ENCODE results near the gene NCSTN. TPM values are rescaled to one million over a fixed set of nuclear protein-coding genes. Genes with fewer than 3 reads are reported as not detected.

The NCSTN gene
- polyA plus RNA-seq, 1 donor (not counting 4 experiments of a cell fraction or from before 2014, with no cell fraction given), result 111 TPM

- no peak overlapping the region for H3K4me2 ChIP-seq (ENCODE audit: control insufficient read depth, extremely low read depth, insufficient read depth, low read depth, low read length)
- no peaks in the 10 kb centered on the region for H3K27me3 ChIP-seq (ENCODE audit: control insufficient read depth, extremely low read depth, insufficient read depth, low read length)
- DNase-seq (ENCODE audit: low read depth, low spot score) (no peak), FAIRE-seq (no peak)
- TF ChIP-seq EZH2 (IDR thresholded peaks at IDR 0.05; ENCODE audit: low read length), result no peak
- TF ChIP-seq, protein P1, sequence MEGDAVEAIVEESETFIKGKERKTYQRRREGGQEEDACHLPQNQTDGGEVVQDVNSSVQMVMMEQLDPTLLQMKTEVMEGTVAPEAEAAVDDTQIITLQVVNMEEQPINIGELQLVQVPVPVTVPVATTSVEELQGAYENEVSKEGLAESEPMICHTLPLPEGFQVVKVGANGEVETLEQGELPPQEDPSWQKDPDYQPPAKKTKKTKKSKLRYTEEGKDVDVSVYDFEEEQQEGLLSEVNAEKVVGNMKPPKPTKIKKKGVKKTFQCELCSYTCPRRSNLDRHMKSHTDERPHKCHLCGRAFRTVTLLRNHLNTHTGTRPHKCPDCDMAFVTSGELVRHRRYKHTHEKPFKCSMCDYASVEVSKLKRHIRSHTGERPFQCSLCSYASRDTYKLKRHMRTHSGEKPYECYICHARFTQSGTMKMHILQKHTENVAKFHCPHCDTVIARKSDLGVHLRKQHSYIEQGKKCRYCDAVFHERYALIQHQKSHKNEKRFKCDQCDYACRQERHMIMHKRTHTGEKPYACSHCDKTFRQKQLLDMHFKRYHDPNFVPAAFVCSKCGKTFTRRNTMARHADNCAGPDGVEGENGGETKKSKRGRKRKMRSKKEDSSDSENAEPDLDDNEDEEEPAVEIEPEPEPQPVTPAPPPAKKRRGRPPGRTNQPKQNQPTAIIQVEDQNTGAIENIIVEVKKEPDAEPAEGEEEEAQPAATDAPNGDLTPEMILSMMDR (optimal IDR thresholded peaks at IDR 0.05 in 1 of 3, IDR thresholded peaks at IDR 0.05 in 1 of 3, conservative IDR thresholded peaks at IDR 0.05 in 1 of 3; ENCODE audit: extremely low read depth in 1 of 3, insufficient read depth in 2 of 3, low read length in 3 of 3), result no peak
- no peaks in the 10 kb centered on the region for H4K20me1 ChIP-seq (ENCODE audit: control insufficient read depth, extremely low read depth, insufficient read depth, low read length)
- no peaks in the 10 kb centered on the region for H3K9me3 ChIP-seq (ENCODE audit: control insufficient read depth, low read depth, low read length)
- dilution Hi-C loops (cut with MboI; ENCODE audit: extremely low pct_ligation_motif_present, low sequenced_read_pairs), result no loop called here
- no peaks in the 10 kb centered on the region for H3K9me1 ChIP-seq (ENCODE audit: control insufficient read depth, extremely low read depth, insufficient read depth, low read length)
- H3K79me2 ChIP-seq (ENCODE audit: control insufficient read depth, insufficient read depth, low read length), result no peaks in the 10 kb centered on the region
- H3K27ac ChIP-seq (ENCODE audit: control insufficient read depth, insufficient read depth, low read length), result no peak overlapping the region
- peaks cover 6% of the 10 kb centered on the region for H3K4me1 ChIP-seq (ENCODE audit: control insufficient read depth, extremely low read depth, insufficient read depth, low read length)
- H2AFZ ChIP-seq (ENCODE audit: control insufficient read depth, low read length), result no peak overlapping the region
- H3K36me3 ChIP-seq (ENCODE audit: control insufficient read depth in 2 of 2, extremely low read depth in 1 of 2, insufficient read depth in 2 of 2, low read length in 2 of 2), result no peaks in the 10 kb centered on the region
- H3K4me3 ChIP-seq (ENCODE audit: control insufficient read depth in 2 of 3, extremely low read depth in 1 of 3, insufficient read depth in 2 of 3, low read depth in 1 of 3, low read length in 3 of 3), result no peak overlapping the region
- no peak overlapping the region for H3K9ac ChIP-seq (ENCODE audit: control insufficient read depth, extremely low read depth, insufficient read depth, low read length)
Observed at GRCh38 chr1:160371756-160372155, 28.6 kb downstream of the NCSTN start.

- Histone ChIP-seq H3K9ac (ENCODE audit: control insufficient read depth, extremely low read depth, insufficient read depth, low read length) (no peak overlapping the region), H3K27ac (ENCODE audit: control insufficient read depth, insufficient read depth, low read length) (no peak overlapping the region), H3K9me1 (ENCODE audit: control insufficient read depth, extremely low read depth, insufficient read depth, low read length) (no peaks in the 10 kb centered on the region), H3K9me3 (ENCODE audit: control insufficient read depth, low read depth, low read length) (no peaks in the 10 kb centered on the region), H2AFZ (ENCODE audit: control insufficient read depth, low read length) (no peak overlapping the region), H3K36me3 (ENCODE audit: control insufficient read depth in 2 of 2, extremely low read depth in 1 of 2, insufficient read depth in 2 of 2, low read length in 2 of 2) (no peaks in the 10 kb centered on the region), H3K4me1 (ENCODE audit: control insufficient read depth, extremely low read depth, insufficient read depth, low read length) (peaks cover 20% of the 10 kb centered on the region), H3K79me2 (ENCODE audit: control insufficient read depth, insufficient read depth, low read length) (no peaks in the 10 kb centered on the region), H4K20me1 (ENCODE audit: control insufficient read depth, extremely low read depth, insufficient read depth, low read length) (no peaks in the 10 kb centered on the region), H3K4me3 (ENCODE audit: control insufficient read depth in 2 of 3, extremely low read depth in 1 of 3, insufficient read depth in 2 of 3, low read depth in 1 of 3, low read length in 3 of 3) (no peak overlapping the region), H3K27me3 (ENCODE audit: control insufficient read depth, extremely low read depth, insufficient read depth, low read length) (no peaks in the 10 kb centered on the region), H3K4me2 (ENCODE audit: control insufficient read depth, extremely low read depth, insufficient read depth, low read depth, low read length) (no peak overlapping the region)
- FAIRE-seq (no peak), DNase-seq (ENCODE audit: low read depth, low spot score) (no peak)
- dilution Hi-C loops (cut with MboI; ENCODE audit: extremely low pct_ligation_motif_present, low sequenced_read_pairs), result no loop called here
- TF ChIP-seq EZH2 (IDR thresholded peaks at IDR 0.05; ENCODE audit: low read length), result no peak
- TF ChIP-seq, protein P1 (optimal IDR thresholded peaks at IDR 0.05 in 1 of 3, IDR thresholded peaks at IDR 0.05 in 1 of 3, conservative IDR thresholded peaks at IDR 0.05 in 1 of 3; ENCODE audit: extremely low read depth in 1 of 3, insufficient read depth in 2 of 3, low read length in 3 of 3), result no peak
Observed at GRCh38 chr1:160373696-160374095, 30.5 kb downstream of the NCSTN start.
